NCI-H345 treated with DMSO at 0.1 percent for 48 hours (cell line): Measurements from ENCODE around the gene PLCG2.
"Not testable (repeated sequence)": the region's sequence is repeated elsewhere in the genome, so short reads cannot be mapped to it uniquely, and the experiment has no call there.

Source experiments
- DNase-seq: peaks from one replicate; lab custom pipeline; 2025; ENCODE audit not compliant: unreplicated experiment; lab: John Stamatoyannopoulos, UW

PLCG2 gene

GRCh38 chr16:81987706-81988105, 208.6 kb downstream of the PLCG2 start:
- no peak for DNase-seq

- DNase-seq: no peak
Observed at GRCh38 chr16:81992859-81993258, 213.8 kb downstream of the PLCG2 start.

DNA sequence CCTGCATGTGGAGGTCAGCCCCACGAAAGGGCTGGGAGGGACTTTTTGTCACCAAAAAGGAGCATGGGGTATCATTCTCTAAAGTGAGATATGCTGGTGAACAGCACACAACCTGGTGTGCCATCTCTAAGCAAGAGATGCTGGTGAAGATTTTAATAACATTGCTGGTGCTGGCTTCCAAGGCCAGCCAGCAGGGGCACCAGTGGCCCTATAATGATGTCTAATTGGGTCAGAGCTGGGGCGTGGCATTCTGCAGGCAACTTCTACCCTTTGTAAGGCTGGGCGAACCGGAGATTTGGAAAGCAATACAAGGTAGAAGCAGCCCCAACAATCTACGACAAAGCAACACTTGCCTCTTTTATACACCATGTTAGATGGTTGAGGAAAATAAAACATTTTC, 215.4 kb downstream of the PLCG2 start:
- DNase-seq: no peak

GRCh38 chr16:81995651-81996050, 216.6 kb downstream of the PLCG2 start:
- DNase-seq: no peak

DNA sequence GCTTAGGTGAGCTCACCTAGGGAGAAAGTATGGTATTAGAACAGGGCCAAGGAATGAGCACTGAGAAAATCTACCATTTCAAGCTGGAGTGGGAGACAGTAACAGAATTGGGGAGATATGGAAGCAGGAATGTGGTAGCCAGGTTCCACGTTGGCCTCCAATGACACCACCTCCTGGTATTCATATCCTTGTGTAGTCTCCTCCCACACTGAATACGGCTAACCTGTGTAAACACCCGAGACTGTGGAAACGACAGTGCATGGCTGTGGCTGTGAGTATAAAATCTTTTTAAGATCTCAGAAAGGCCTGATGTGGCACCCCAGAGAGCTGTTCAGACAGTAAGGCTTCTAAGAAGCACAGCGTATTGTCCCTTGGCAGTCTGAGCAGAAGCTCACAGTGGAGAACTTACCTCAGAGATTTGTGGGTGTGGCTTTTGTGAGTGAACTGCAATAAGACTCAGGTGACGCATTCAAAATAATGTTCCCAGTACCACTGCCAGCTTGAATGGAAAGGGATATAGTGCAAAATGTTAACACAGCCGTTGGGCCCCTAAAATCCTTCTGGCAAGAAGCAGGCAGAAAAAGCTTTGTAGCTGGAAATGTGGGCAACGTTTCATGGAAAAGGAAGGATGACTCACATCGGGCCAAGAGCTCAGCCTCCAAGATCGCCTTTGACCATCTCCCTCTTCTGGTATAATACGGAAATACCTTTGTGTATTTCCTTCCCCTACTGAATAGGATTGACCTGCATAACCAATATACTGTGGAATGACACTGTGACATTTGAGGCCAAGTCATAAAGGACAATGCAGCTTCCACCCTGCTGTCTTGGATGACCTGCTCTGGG, 217.8 kb downstream of the PLCG2 start:
- no peak for DNase-seq

GRCh38 chr16:81997738-81998137, 218.6 kb downstream of the PLCG2 start:
- no peak for DNase-seq

DNA sequence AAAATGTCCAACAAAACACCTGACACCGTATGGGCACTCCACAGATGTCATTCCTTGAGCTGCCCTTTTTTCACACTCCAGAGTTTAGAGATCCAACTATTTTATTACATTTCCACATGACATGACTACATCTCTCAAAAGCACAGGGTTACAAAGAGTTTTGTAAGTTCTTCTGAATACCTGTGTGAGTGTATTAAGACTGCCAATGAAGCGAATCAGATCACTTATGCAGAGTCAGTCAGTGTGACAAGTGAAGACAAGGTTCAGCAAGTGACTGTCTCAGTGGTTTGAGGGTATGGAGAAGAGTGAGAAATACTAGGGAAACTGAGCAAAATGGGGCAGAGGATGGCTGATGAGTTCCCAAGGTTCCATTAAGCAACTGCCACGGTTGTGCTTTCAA, 223.7 kb downstream of the PLCG2 start:
- DNase-seq: no peak

- DNase-seq: no peak
Observed at GRCh38 chr16:82004601-82005000, 225.5 kb downstream of the PLCG2 start.

DNA sequence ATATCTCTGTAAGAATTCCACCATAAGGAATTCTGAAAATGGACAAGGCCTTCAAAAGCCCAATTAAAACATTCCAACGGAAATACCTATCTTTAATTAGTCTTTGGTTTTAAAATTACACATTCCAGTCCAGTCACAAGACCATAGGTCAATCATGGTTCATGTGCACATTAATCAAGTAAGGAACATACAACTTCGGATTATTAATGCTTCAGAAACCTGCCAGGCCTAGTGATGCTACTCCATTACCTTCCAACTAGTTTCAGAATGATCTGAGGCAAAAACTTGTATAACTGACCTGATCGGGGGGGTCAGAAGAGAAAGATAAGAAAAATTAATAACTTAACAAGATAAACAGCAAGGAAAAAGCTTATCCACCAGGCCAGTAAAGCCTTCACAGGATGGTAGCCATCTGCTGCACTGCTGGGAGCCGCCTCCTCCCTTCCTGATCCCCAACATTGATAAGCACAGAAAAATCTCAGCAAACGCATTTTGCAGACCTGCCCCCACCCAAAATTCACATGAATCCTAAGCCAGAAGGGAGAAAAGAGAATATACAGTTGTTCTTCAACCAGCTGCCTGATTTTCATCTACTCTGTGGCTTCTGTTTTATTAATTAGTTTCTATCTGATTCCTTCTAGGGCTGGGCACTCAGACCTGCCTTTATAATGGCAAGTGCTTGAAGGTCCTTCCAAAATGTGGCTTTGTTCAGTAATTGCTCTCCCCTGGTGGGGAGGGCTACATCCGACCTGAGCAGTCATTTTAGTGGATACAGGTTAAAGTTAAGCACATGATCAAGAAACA, 226.1 kb downstream of the PLCG2 start:
- DNase-seq: no peak

- no peak for DNase-seq
Observed at GRCh38 chr16:82006036-82006435, 226.9 kb downstream of the PLCG2 start.

DNA sequence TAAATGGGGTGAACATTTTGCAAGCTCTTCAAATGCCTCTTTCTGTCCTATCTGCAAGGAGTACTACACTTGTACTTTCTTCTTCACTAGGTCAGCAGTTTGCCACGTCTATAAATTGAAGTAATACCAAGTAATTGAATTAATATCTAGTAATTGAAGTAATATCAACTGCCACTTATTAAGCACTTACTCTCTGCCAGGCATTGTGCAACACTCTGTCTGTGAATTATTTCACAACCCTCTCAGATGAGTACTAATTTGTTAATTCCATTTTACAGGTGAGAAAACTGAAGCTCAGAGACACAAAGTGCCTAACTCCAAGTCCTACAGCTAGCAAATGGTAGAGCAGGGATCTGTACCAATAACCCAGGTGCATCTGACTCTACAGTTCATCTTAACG, 228.1 kb downstream of the PLCG2 start:
- no peak for DNase-seq

DNA sequence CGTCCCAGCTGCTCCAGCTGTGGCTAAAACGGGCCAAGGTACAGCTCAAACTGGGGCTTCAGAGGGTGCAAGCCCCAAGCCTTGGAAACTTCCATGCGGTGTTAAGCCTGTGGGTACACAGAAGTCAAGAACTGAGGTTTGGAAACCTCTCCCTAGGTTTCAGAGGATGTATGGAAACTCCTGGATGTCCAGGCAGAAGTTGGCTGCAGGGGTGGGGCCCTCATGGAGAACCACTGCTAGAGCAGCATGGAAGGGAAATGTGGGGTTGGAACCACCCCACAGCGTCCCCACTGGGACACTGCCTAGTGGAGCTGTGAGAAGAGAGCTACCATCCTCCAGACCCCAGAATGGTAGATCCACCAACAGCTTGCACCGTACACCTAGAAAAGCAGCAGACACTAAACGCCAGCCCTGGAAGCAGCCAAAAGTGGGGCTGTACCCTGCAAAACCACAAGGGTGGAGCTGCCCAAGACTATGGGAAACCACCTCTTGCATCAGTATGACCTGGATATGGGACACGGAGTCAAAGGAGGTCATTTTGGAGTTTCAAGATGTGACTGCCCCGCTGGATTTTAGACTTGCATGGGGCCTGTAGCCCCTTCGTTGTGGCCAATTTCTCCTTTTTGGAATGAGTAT, 230.0 kb downstream of the PLCG2 start:
- DNase-seq: no peak

- not testable (repeated sequence) for DNase-seq
Observed at GRCh38 chr16:82009789-82010188, 230.7 kb downstream of the PLCG2 start.

GRCh38 chr16:82010649-82011048, 231.6 kb downstream of the PLCG2 start:
- DNase-seq: no peak

DNA sequence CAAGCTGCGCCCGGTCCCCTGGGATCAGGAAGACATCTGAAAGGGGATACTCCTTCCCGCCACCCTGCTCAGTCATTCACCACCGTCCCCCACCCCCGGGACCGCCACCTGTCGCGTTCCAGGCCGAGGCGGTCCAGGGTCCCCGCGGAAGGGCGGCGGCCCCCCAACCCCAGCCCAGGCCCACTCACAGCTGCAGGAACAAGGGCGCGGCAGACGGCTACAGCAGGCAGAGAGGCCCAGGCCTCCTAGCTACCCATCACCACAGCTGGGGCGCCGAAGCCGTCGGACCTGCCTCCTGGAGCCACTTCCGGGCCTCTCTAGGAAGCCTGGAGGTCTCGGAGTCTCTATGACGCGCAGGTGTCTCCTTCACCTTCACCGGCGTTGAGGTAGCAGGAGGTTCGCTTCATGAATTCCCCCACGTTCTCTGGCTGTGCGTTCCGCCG, 232.1 kb downstream of the PLCG2 start, which contains the start of gene SDR42E1:
Gene SDR42E1, minus strand, starts transcription at position 272 of the 443 bp plus-strand sequence. CDS start 10,612 bp downstream, outside the sequence.
- no peak for DNase-seq
